ENCODE data around the gene OPRM1.

OPRM1 gene

GRCh38 chr6:154202339-154202738 lies 163.3 kb downstream of the OPRM1 start:
- peaks cover 19% of the 10 kb centered on the region for H3K4me1 ChIP-seq
- no peaks in the 10 kb centered on the region for H3K36me3 ChIP-seq (ENCODE audit: control insufficient read depth, insufficient read depth, low read length)
- no peaks in the 10 kb centered on the region for H3K79me2 ChIP-seq
- H3K4me3 ChIP-seq (ENCODE audit: low read depth, low read length): no peak overlapping the region
- TF ChIP-seq, protein P1, sequence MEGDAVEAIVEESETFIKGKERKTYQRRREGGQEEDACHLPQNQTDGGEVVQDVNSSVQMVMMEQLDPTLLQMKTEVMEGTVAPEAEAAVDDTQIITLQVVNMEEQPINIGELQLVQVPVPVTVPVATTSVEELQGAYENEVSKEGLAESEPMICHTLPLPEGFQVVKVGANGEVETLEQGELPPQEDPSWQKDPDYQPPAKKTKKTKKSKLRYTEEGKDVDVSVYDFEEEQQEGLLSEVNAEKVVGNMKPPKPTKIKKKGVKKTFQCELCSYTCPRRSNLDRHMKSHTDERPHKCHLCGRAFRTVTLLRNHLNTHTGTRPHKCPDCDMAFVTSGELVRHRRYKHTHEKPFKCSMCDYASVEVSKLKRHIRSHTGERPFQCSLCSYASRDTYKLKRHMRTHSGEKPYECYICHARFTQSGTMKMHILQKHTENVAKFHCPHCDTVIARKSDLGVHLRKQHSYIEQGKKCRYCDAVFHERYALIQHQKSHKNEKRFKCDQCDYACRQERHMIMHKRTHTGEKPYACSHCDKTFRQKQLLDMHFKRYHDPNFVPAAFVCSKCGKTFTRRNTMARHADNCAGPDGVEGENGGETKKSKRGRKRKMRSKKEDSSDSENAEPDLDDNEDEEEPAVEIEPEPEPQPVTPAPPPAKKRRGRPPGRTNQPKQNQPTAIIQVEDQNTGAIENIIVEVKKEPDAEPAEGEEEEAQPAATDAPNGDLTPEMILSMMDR (IDR thresholded peaks at IDR 0.05): no peak
- H3K27me3 ChIP-seq (ENCODE audit: control insufficient read depth, insufficient read depth, low read length): no peaks in the 10 kb centered on the region
- H3K4me2 ChIP-seq (ENCODE audit: low read length): no peak overlapping the region
- H3K27ac ChIP-seq: no peak overlapping the region
- H3K9ac ChIP-seq: no peak overlapping the region
- no peak overlapping the region for H2AFZ ChIP-seq
- H3K9me3 ChIP-seq (ENCODE audit: control insufficient read depth, low read length): no peaks in the 10 kb centered on the region

DNA sequence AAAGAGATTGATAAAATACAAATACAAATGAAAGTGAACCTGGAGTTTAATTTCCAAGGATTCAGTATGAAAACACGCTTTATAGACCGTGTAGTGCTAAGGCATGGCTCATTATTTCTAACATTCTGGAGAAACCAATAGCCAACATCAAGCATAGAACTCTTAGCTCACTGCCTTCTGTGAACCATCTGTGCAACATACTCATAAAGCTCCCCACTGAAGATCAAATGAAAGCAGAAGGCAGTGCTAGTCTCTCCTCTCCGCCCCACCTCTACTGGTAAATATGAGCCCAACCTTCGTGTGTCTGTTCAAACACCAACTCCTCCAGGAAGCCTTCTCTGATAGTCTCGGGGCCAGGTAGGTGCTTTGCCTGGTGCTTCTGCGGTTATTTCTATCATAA lies 163.9 kb downstream of the OPRM1 start:
- Histone ChIP-seq H3K4me3 (ENCODE audit: low read depth, low read length) (no peak overlapping the region), H3K79me2 (no peaks in the 10 kb centered on the region), H3K4me1 (peaks cover 16% of the 10 kb centered on the region), H3K9ac (no peak overlapping the region), H2AFZ (no peak overlapping the region), H3K36me3 (ENCODE audit: control insufficient read depth, insufficient read depth, low read length) (no peaks in the 10 kb centered on the region), H3K4me2 (ENCODE audit: low read length) (no peak overlapping the region), H3K27me3 (ENCODE audit: control insufficient read depth, insufficient read depth, low read length) (no peaks in the 10 kb centered on the region), H3K9me3 (ENCODE audit: control insufficient read depth, low read length) (no peaks in the 10 kb centered on the region), H3K27ac (no peak overlapping the region)
- TF ChIP-seq, protein P1 (IDR thresholded peaks at IDR 0.05): no peak

DNA sequence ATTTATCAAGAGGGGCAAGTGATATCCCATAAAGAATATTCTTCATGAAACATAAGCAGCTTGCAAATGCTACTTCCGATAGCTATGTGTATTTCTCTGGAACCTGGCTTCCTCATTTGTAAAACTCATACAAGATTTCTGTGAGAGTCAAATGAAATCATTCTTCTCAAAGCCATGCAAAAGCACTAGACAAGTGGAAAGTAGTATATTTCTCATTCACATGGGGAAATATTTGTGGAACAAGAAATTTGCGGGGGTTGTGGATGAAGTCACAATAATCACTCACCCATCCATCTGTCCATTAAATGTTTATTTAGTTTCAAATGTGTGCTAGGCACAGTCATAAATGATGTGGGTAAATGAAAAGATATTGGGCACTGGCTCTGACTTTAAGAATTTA lies 167.1 kb downstream of the OPRM1 start:
- H3K79me2 ChIP-seq: no peaks in the 10 kb centered on the region
- H3K9ac ChIP-seq: no peak overlapping the region
- TF ChIP-seq, protein P1 (IDR thresholded peaks at IDR 0.05): no peak
- no peaks in the 10 kb centered on the region for H3K9me3 ChIP-seq (ENCODE audit: control insufficient read depth, low read length)
- H3K4me1 ChIP-seq: no peaks in the 10 kb centered on the region
- H3K4me3 ChIP-seq (ENCODE audit: low read depth, low read length): no peak overlapping the region
- H3K4me2 ChIP-seq (ENCODE audit: low read length): no peak overlapping the region
- no peaks in the 10 kb centered on the region for H3K36me3 ChIP-seq (ENCODE audit: control insufficient read depth, insufficient read depth, low read length)
- H3K27ac ChIP-seq: no peak overlapping the region
- no peak overlapping the region for H2AFZ ChIP-seq
- H3K27me3 ChIP-seq (ENCODE audit: control insufficient read depth, insufficient read depth, low read length): no peaks in the 10 kb centered on the region

- Histone ChIP-seq H3K4me2 (ENCODE audit: low read length) (no peak overlapping the region), H3K4me1 (no peaks in the 10 kb centered on the region), H3K36me3 (ENCODE audit: control insufficient read depth, insufficient read depth, low read length) (no peaks in the 10 kb centered on the region), H3K9ac (no peak overlapping the region), H3K9me3 (ENCODE audit: control insufficient read depth, low read length) (no peaks in the 10 kb centered on the region), H3K4me3 (ENCODE audit: low read depth, low read length) (no peak overlapping the region), H3K27ac (no peak overlapping the region), H3K79me2 (no peaks in the 10 kb centered on the region), H3K27me3 (ENCODE audit: control insufficient read depth, insufficient read depth, low read length) (no peaks in the 10 kb centered on the region), H2AFZ (no peak overlapping the region)
- TF ChIP-seq, protein P1 (IDR thresholded peaks at IDR 0.05): no peak
These were observed 168.0 kb downstream of the OPRM1 start for GRCh38 chr6:154206996-154207395.

GRCh38 chr6:154209555-154209954 lies 170.5 kb downstream of the OPRM1 start:
- TF ChIP-seq, protein P1 (IDR thresholded peaks at IDR 0.05): no peak
- H3K36me3 ChIP-seq (ENCODE audit: control insufficient read depth, insufficient read depth, low read length): no peaks in the 10 kb centered on the region

More at GRCh38 chr6:154209555-154209954, 170.5 kb downstream of the OPRM1 start:
- H3K79me2 ChIP-seq: no peaks in the 10 kb centered on the region
- no peaks in the 10 kb centered on the region for H3K27me3 ChIP-seq (ENCODE audit: control insufficient read depth, insufficient read depth, low read length)
- H2AFZ ChIP-seq: no peak overlapping the region
- no peaks in the 10 kb centered on the region for H3K4me1 ChIP-seq
- no peak overlapping the region for H3K4me2 ChIP-seq (ENCODE audit: low read length)
- no peaks in the 10 kb centered on the region for H3K9me3 ChIP-seq (ENCODE audit: control insufficient read depth, low read length)
- no peak overlapping the region for H3K27ac ChIP-seq
- no peak overlapping the region for H3K4me3 ChIP-seq (ENCODE audit: low read depth, low read length)
- H3K9ac ChIP-seq: no peak overlapping the region
